ENCODE results near the gene GABRE.

- TF ChIP-seq EZH2 (conservative IDR thresholded peaks at IDR 0.05; ENCODE audit: low read depth, low read length) (no peak), POLR2A (IDR thresholded peaks at IDR 0.05; ENCODE audit: insufficient read depth in 1 of 2, low read depth in 2 of 2, low read length in 2 of 2) (no peak), RNF219 (CRISPR knock-in tag; IDR thresholded peaks at IDR 0.05) (no peak), ZNF362 (CRISPR knock-in tag; IDR thresholded peaks at IDR 0.05; ENCODE audit: borderline replicate concordance) (no peak), ZNF121 (CRISPR knock-in tag; IDR thresholded peaks at IDR 0.05) (no peak), ZNF589 (CRISPR knock-in tag; conservative IDR thresholded peaks at IDR 0.05) (no peak), NR2F2 (IDR thresholded peaks at IDR 0.05; ENCODE audit: borderline replicate concordance, low read depth) (no peak), ZSCAN30 (CRISPR knock-in tag; IDR thresholded peaks at IDR 0.05) (no peak), AGO2 (optimal IDR thresholded peaks at IDR 0.05; ENCODE audit: low read depth, low read length) (no peak)
- TF ChIP-seq, protein P1, sequence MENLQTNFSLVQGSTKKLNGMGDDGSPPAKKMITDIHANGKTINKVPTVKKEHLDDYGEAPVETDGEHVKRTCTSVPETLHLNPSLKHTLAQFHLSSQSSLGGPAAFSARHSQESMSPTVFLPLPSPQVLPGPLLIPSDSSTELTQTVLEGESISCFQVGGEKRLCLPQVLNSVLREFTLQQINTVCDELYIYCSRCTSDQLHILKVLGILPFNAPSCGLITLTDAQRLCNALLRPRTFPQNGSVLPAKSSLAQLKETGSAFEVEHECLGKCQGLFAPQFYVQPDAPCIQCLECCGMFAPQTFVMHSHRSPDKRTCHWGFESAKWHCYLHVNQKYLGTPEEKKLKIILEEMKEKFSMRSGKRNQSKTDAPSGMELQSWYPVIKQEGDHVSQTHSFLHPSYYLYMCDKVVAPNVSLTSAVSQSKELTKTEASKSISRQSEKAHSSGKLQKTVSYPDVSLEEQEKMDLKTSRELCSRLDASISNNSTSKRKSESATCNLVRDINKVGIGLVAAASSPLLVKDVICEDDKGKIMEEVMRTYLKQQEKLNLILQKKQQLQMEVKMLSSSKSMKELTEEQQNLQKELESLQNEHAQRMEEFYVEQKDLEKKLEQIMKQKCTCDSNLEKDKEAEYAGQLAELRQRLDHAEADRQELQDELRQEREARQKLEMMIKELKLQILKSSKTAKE (CRISPR knock-in tag; IDR thresholded peaks at IDR 0.05; ENCODE audit: borderline replicate concordance): no peak
These were observed 12.4 kb downstream of the GABRE start for GRCh38 chrX:151962034-151962433.

All from HepG2 (cell line).